ENCODE measurements around the gene TK1.

DNA sequence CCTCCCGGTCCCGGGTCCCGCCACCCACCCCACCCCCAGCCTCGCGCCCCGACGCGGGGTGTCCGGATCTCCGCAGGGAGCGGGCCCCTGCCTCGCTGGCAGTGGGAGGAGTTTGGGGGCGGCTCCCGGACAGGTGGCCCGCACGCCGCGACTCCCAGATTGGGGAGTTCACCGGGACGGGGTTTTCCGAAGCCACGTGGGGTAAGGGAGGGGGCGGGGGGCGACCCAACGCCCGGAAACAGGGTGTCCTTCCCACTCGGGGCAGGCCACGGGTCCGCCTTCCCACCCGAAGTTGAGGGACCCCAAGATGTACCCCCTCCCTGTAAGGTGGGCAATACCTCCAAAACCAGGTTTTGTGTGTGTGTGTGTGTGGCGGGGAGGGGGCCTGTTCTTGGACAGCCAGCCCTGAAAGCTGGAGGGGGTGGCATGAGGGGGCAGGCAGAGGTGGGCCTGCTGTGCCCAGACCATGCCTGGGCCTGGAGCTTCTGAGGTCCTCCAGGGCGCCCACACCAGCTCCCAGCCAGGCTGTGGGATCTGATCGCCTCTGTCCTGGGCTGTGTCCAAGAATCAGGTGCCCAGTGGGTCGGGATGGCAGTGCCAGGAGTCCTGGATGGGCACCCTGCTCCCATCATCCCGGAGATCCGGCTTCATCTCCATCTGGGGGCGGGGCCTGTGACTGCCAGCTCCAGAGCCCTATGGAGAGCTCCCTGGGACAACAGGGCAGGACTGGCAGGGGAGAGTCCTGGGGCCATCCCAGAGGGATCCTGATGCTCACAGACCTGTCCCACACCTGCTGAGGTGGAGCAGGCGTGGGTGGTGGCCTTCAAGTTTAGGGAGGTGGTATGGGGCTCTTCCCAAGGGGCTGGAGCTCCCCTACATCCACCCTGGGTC is 17.7 kb downstream of the TK1 start:
- TF ChIP-seq POLR2A (IDR thresholded peaks at IDR 0.05), result no peak
- TF ChIP-seq, protein P1, sequence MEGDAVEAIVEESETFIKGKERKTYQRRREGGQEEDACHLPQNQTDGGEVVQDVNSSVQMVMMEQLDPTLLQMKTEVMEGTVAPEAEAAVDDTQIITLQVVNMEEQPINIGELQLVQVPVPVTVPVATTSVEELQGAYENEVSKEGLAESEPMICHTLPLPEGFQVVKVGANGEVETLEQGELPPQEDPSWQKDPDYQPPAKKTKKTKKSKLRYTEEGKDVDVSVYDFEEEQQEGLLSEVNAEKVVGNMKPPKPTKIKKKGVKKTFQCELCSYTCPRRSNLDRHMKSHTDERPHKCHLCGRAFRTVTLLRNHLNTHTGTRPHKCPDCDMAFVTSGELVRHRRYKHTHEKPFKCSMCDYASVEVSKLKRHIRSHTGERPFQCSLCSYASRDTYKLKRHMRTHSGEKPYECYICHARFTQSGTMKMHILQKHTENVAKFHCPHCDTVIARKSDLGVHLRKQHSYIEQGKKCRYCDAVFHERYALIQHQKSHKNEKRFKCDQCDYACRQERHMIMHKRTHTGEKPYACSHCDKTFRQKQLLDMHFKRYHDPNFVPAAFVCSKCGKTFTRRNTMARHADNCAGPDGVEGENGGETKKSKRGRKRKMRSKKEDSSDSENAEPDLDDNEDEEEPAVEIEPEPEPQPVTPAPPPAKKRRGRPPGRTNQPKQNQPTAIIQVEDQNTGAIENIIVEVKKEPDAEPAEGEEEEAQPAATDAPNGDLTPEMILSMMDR (IDR thresholded peaks at IDR 0.05), result no peak
